PC-9 (cell line): Measurements from ENCODE around the gene SHISA5. TPM values are rescaled to one million over a fixed set of nuclear protein-coding genes. Genes with fewer than 3 reads are reported as not detected.

Experiments
- BruUV-seq: library from RNA; stranded (reverse); fragments of 400-500 nt; replicated peaks from 2 replicates; lab custom pipeline; 2021; lab: Mats Ljungman, UMichigan
- CTCF ChIA-PET: fragments of 300-600 bp; sonication (Branson Sonifier 250); formaldehyde crosslinking; loops from one replicate; lab custom pipeline; 2022; ENCODE audit warnings: antibody characterized with exemption; lab: Charles Lee
- POLR2A ChIA-PET: fragments of 300-600 bp; sonication (Branson Sonifier 250); formaldehyde crosslinking; loops from one replicate; lab custom pipeline; 2022; ENCODE audit warnings: antibody characterized with exemption; ENCODE audit not compliant: unreplicated experiment; lab: Charles Lee
- DNase-seq, 2 experiments: peaks; one replicate each; pipeline versions ENCODE4 v3.0.0 to v3.0.0-alpha.2; 2015 to 2022; ENCODE audit warnings: mixed read lengths in 1 of 2
- H2AFZ ChIP-seq: fragments of 200-600 bp; sonication (generic); 2 replicates; pipeline ENCODE4 v1.8.1; 2017; ENCODE audit warnings: antibody characterized with exemption
- H3F3A ChIP-seq: fragments of 200-600 bp; sonication (generic); 2 replicates; pipeline ENCODE4 v1.8.1; 2017; ENCODE audit warnings: antibody characterized with exemption, mild to moderate bottlenecking, low read depth; ENCODE audit not compliant: insufficient read depth
- H3K27ac ChIP-seq: fragments of 200-600 bp; sonication (generic); 2 replicates; pipeline ENCODE4 v1.6.1; 2016; ENCODE audit warnings: mixed run types
- H3K27me3 ChIP-seq: fragments of 200-600 bp; sonication (generic); 2 replicates; pipeline ENCODE4 v1.6.1; 2016; ENCODE audit warnings: low read depth, mixed run types; ENCODE audit not compliant: insufficient read depth
- H3K36me3 ChIP-seq: fragments of 200-600 bp; sonication (generic); 2 replicates; pipeline ENCODE4 v1.6.1; 2016; ENCODE audit warnings: low read depth, mixed run types
- H3K4me1 ChIP-seq: fragments of 200-600 bp; sonication (generic); replicated peaks from 2 replicates; pipeline ENCODE4 v1.6.1; 2016; ENCODE audit warnings: mixed run types; ENCODE audit not compliant: insufficient read depth
- H3K4me2 ChIP-seq: fragments of 200-600 bp; sonication (generic); 2 replicates; pipeline ENCODE4 v1.6.1; 2017; ENCODE audit warnings: mixed run types
- H3K4me3 ChIP-seq: fragments of 200-600 bp; sonication (generic); 2 replicates; pipeline ENCODE4 v1.6.1; 2016; ENCODE audit warnings: mixed run types
- H3K79me2 ChIP-seq: fragments of 200-600 bp; sonication (generic); 2 replicates; pipeline ENCODE4 v1.6.1; 2017; ENCODE audit warnings: low read depth, mixed run types
- H3K9me2 ChIP-seq: fragments of 200-600 bp; sonication (generic); 2 replicates; pipeline ENCODE4 v1.8.1; 2017; ENCODE audit warnings: mild to moderate bottlenecking; ENCODE audit not compliant: insufficient read depth
- H3K9me3 ChIP-seq: fragments of 200-600 bp; sonication (generic); 2 replicates; pipeline ENCODE4 v1.8.1; 2016; ENCODE audit warnings: low read depth; ENCODE audit not compliant: insufficient read depth
- H4K20me1 ChIP-seq: fragments of 200-600 bp; sonication (generic); 2 replicates; pipeline ENCODE4 v1.8.1; 2017; ENCODE audit not compliant: insufficient read depth
- CTCF ChIP-seq: fragments of 200-600 bp; sonication (generic); conservative IDR thresholded peaks from 2 replicates; pipeline ENCODE4 v1.6.1; 2017; ENCODE audit warnings: mixed run types, antibody characterized with exemption, mild to moderate bottlenecking, moderate library complexity
- EZH2 ChIP-seq: fragments of 200-600 bp; sonication (generic); IDR thresholded peaks from 2 replicates; pipeline ENCODE4 v1.8.0; 2017; ENCODE audit warnings: antibody characterized with exemption, low read depth
- intact Hi-C: fragments of 100-400 bp; cut with micrococcal nuclease; formaldehyde crosslinking; loops from one replicate; pipeline ENCODE4 v1.10.0; 2022; ENCODE audit not compliant: unreplicated experiment
- total RNA-seq: library from RNA; stranded (reverse); gene quantifications from 2 replicates; pipeline ENCODE4 v1.2.3, GENCODE V29; 2021

The SHISA5 gene
- total RNA-seq, 1 experiment from 2014 or later, result 133 TPM

- CTCF ChIA-PET, result no interaction called here
- intact Hi-C loops, result no loop called here
- H3K9me2 ChIP-seq, result no peaks in the 10 kb centered on the region
- no peak overlapping the region for H2AFZ ChIP-seq
- H3K27me3 ChIP-seq, result no peaks in the 10 kb centered on the region
- DNase-seq, result peak; percentile 17 to 67
- no peaks in the 10 kb centered on the region for H3K79me2 ChIP-seq
- no peak overlapping the region for H3K27ac ChIP-seq
- peaks cover 14% of the 10 kb centered on the region; the same call in 1 of the 2 replicates for H3F3A ChIP-seq
- H4K20me1 ChIP-seq, result no peaks in the 10 kb centered on the region
- H3K9me3 ChIP-seq, result no peaks in the 10 kb centered on the region
- H3K4me1 ChIP-seq, result peaks cover 12% of the 10 kb centered on the region
- no peak overlapping the region for H3K4me2 ChIP-seq
- TF ChIP-seq EZH2, result no peak
- TF ChIP-seq CTCF, result no peak
- H3K4me3 ChIP-seq, result no peak overlapping the region
- POLR2A ChIA-PET, result interaction anchor here (0.6 to 0.7 kb wide), 2 partner anchors 202 to 970 kb away, joined by 4 to 21 read pairs; no protein-coding TSS in a partner anchor
- no peaks in the 10 kb centered on the region for H3K36me3 ChIP-seq
- BruUV-seq, result no TSS peak
Measured at GRCh38 chr3:48514431-48515227, 10.7 kb upstream of the SHISA5 start.

- CTCF ChIA-PET, result no interaction called here
Measured at GRCh38 chr3:48511551-48511950, 7.6 kb upstream of the SHISA5 start.

More at GRCh38 chr3:48511551-48511950, 7.6 kb upstream of the SHISA5 start:
- Histone ChIP-seq H3K4me2 (no peak overlapping the region), H3K4me1 (peaks cover 35% of the 10 kb centered on the region), H3K9me3 (no peaks in the 10 kb centered on the region), H3K27me3 (no peaks in the 10 kb centered on the region), H3K4me3 (no peak overlapping the region), H3K27ac (no peak overlapping the region), H3K9me2 (no peaks in the 10 kb centered on the region), H2AFZ (no peak overlapping the region), H3K36me3 (no peaks in the 10 kb centered on the region), H3K79me2 (no peaks in the 10 kb centered on the region), H4K20me1 (no peaks in the 10 kb centered on the region), H3F3A (peaks cover 36% of the 10 kb centered on the region)
- POLR2A ChIA-PET, result interaction anchor here (1.1 kb wide), 1 partner anchor 39 kb away, joined by 9 read pairs; no protein-coding TSS in a partner anchor
- DNase-seq, result no peak
- intact Hi-C loops, result no loop called here
- BruUV-seq, result no TSS peak
- TF ChIP-seq CTCF, result no peak
- no peak for TF ChIP-seq EZH2
